HG02678 (cell line): ENCODE measurements around the gene DESI2.
"Not testable (repeated sequence)": the region's sequence is repeated elsewhere in the genome, so short reads cannot be mapped to it uniquely, and the experiment has no call there.

ENCODE experiments used
- ATAC-seq: cut with Tn5 transposase; IDR thresholded peaks from one replicate; pipeline ENCODE4 v1.9.1; 2021; ENCODE audit warnings: mild to moderate bottlenecking, moderate library complexity; ENCODE audit not compliant: unreplicated experiment

The DESI2 gene

GRCh38 chr1:244704107-244704506, 51.2 kb downstream of the DESI2 start:
- ATAC-seq = no peak

DNA sequence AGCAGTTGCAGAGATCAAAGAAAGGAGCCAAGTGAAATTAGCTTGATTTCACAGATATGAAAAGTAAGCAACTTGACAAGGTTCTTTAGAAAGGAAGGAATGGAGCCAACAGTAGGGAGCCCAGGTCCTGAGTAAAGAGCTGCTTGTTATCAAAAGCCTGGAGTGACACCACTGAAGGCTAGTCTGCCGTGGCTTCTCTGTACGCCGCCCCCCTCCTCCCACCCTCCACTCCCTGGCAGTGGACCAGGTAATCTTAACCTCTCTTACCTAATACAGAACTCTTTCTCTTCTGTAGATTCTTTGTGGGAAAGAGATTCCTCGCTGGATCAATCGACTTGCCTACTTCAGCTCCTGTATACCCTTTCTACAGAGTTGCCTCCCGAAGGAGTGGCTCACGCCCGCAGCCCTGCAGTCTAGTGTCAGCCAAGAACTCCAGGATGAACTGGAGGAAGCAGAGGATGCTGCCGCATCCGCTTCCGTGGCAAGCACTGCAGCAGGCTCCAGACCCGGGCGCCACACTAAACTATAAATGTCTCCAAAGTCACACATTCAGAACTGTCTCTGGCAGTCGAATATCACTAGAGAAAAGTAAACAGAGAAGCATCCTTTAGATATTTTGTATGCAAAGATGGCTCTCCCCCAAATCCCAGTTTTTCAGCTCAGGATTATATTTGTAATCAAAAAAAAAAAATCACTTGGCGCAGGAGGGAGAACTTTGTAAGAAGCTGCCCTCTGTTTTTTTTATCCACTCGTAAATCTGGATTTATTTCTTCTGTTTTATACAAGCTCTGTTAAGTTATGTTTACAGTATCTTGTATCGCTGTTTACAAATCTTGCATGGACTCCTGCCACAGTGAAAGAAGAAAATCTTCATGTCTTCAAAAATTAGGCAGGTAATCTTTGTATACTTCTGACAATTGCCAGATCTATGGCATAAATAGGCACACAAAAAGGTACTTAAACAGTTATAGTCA, 52.6 kb downstream of the DESI2 start:
- no peak for ATAC-seq

GRCh38 chr1:244709076-244709475, 56.1 kb downstream of the DESI2 start:
- no peak for ATAC-seq

GRCh38 chr1:244709476-244710368, 56.8 kb downstream of the DESI2 start:
- ATAC-seq = no peak

DNA sequence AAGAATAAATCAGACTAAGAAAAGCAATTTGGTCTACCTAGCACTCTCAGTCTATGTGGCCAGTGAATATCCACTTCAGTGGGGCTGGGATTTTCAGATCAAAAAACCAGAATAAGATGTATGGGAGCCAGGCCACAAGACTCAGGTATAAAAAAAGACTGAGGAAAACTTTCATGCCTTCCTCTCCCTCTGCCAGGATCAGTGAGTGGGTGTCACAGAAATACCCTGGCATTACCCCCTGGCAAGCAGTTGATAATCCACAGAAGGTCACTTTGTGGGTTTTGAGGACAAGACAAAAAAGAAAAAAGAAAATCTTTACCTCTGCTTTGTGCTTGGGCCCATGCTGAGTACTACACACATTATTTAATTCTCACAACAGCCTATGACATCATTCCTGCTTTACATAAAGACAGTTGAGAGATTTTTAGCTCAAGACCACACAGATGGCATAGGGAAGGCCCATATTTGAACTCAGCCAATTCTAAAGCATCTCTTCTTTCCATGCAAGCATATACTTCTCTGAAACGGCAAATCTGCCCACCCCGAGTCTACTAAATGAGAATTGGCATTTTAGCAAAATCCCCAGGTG, 57.6 kb downstream of the DESI2 start:
- no peak for ATAC-seq

- no peak for ATAC-seq
Observed at GRCh38 chr1:244712669-244713068, 59.7 kb downstream of the DESI2 start.

GRCh38 chr1:244713332-244713731, 60.4 kb downstream of the DESI2 start:
- no peak for ATAC-seq

DNA sequence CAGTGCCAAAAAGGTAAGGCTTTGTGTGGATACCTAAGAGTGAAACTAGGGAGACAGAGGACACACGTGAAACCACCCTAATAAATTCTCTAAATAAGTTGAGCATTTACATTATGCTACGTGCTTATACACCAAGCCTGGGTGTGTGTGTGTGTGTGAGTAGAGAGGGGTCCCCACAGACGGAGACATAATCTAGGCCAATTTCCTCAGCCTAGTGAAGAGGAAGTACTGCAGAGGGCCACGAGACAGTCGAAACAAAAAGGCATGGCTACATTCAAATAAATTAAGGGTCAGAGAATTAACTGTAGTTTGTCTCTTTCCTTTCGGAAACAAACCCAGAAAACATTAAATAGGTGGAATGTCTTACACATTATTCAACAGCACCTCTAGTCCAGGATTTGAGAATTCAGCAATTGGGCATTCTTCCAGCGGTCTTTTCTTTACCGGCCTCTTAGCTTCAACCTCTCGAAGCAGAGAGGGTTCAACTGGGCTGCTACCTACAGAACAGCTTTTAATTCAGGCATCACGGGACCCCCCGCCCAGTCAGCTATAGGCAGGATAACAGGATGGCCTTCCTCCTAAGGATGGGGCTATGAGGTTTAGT, 75.0 kb downstream of the DESI2 start:
- no peak for ATAC-seq

- ATAC-seq = no peak
Observed at GRCh38 chr1:244730153-244730933, 77.4 kb downstream of the DESI2 start.

DNA sequence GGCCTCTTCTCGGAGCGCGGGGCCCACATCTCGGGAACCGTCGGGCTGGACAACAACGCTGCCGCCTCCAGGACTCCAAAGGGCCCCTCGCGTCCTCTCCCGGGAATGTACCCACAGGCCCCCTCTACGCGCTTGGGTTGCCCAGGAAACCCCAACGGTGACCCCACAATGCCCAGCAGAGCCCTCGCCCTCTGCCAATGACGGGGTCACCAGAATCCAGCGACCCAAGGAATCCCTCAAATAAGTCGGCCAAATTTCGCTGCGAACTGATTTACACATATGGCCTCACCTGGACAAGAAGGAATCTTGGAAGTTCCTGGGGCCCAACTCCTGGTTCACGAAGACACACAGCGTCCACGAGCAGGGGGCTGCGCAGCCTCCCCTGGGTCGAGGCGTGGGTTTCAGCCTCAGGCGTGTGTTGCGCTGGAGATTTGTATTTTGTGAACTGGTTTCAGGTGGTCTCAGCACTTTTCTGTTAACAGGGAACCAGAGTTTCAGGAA, 78.1 kb downstream of the DESI2 start:
- ATAC-seq = no peak

- ATAC-seq = no peak
Observed at GRCh38 chr1:244731651-244732050, 78.7 kb downstream of the DESI2 start.

DNA sequence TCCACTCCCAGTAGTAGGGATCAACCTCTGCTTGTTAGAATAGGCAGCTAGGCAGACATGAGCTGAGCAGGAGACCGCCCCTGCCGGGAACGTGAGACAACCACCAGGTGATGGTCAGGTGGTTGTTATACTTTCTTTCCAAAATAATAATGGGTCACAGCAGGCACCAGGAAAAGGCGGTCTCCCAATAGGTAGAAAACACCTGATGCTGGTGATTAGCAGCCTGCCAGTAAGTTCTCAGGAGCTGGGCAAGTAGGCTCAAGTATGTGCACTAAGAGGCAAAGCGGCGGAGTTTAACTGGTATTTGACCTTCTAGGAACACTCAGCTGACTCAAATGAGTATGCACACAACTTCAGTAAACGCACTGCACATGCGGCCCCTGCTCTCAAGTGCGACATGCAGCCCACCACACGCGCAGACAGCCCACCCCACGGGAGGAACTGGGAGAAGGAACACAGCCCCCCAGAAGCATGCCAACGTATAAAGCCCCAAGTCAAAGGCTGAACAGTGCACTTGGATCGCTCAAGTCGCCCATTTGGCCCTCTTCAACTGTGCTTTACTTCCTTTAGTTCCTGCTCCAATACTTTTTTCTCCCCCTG, 80.0 kb downstream of the DESI2 start:
- no peak for ATAC-seq

GRCh38 chr1:244735404-244735803, 82.5 kb downstream of the DESI2 start:
- ATAC-seq = no peak

- ATAC-seq = no peak
Observed at GRCh38 chr1:244735876-244736561, 83.1 kb downstream of the DESI2 start.

- not testable (repeated sequence) for ATAC-seq
Observed at GRCh38 chr1:244739140-244739539, 86.2 kb downstream of the DESI2 start.

- not testable (repeated sequence) for ATAC-seq
Observed at GRCh38 chr1:244740027-244740617, 87.2 kb downstream of the DESI2 start.

- no peak for ATAC-seq
Observed at GRCh38 chr1:244741692-244742091, 88.8 kb downstream of the DESI2 start.

DNA sequence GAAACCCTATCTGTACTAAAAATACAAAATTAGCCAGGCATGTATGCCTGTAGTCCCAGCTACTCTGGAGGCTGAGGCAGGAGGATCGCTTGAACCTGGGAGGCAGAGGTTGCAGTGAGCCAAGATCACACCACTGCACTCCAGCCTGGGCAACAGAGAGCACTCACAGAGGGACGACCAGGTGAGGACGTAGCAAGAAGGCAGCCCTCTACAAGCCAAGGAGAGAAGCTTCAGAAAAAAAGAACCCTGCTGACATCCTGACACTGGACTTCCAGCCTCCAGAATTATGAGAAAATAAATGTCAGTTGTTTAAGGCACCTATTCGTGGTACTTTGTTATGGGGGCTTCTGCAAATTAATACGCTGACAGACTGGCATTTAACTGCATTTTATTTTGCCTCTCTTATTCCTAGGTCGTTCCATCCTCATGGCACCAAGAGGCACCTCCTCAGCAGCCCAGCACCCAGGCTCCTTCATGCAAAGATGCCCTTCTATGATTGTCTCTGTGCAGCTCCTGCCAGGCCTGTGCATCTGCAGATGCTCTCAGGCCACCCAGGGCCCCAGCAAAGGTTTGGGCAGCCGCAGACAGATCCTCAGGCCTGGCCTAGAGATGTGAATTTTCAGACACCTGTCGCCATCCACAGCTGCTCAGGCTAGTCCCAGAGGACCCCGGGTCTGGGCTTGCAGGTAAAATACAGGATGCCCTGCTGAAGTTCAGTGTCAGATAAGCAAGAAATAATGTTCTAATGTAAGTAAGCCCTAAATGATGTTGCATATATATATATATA, 96.5 kb downstream of the DESI2 start:
- no peak for ATAC-seq
